GM20431 (cell line): Measurements from ENCODE around the gene NDUFB11.

Experiments used
- in situ Hi-C: fragments of 300-500 bp; cut with MseI, MboI; formaldehyde crosslinking; loops from one replicate; pipeline ENCODE4 v1.15.0; 2020; ENCODE audit warnings: low sequenced_read_pairs; ENCODE audit not compliant: unreplicated experiment

The NDUFB11 gene

DNA sequence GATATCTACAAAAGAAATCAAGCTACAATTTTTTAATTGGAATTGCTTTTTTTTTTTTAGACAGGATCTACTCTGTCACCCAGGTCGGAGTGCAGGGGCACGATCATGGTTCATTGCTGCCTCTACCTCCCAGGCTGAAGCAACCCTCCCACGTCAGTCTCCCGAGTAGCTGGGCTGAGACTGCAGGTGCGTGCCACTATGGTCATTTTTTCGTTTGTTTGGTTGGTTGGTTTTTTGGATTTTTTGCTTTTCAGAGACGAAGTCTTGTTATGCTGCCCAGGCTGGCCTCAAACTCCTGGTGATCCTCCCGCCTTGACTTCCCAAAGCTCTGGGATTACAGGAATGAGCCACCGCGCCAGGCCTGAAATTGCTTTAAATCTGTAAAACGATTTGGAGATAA, 50.6 kb downstream of the NDUFB11 start:
- in situ Hi-C loops: no loop called here

DNA sequence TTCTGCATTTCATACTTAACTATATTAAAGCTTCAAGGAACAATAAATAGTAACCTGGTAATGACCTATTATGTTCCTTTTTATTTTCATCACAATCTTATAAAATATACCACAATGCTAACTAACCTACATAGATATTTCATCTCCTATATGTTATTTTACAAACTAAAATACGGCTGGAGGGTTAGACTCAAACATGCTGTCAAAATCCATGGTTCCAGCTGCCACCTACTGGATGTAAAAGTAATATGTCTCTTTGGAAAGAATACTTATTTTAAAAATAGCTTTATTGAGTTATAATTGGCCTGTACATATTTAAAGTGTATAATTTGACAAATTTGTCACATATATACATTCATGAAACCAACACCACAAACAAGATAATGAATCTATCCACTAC, 51.3 kb downstream of the NDUFB11 start:
- in situ Hi-C loops: no loop called here
